Stromal cell of bone marrow (primary cell): Measurements from ENCODE around the gene NR2F1-AS1.

Experiments used
- DNase-seq: peaks from one replicate; pipeline ENCODE4 v3.0.0-alpha.2; 2012; ENCODE audit warnings: low read depth

Gene NR2F1-AS1

GRCh38 chr5:93384995-93385394 is 196.0 kb downstream of the NR2F1-AS1 start:
- DNase-seq, result no peak

GRCh38 chr5:93384026-93384425 is 197.0 kb downstream of the NR2F1-AS1 start:
- no peak for DNase-seq

GRCh38 chr5:93382188-93382825 is 198.7 kb downstream of the NR2F1-AS1 start:
- DNase-seq, result no peak

- DNase-seq, result no peak
Measured at GRCh38 chr5:93381057-93381456, 200.0 kb downstream of the NR2F1-AS1 start.

GRCh38 chr5:93378073-93378472 is 202.9 kb downstream of the NR2F1-AS1 start:
- DNase-seq, result peak; percentile 30

GRCh38 chr5:93371893-93372292 is 209.1 kb downstream of the NR2F1-AS1 start:
- no peak for DNase-seq

- no peak for DNase-seq
Measured at GRCh38 chr5:93364378-93364777, 216.6 kb downstream of the NR2F1-AS1 start.

GRCh38 chr5:93360436-93361088 is 220.5 kb downstream of the NR2F1-AS1 start:
- DNase-seq, result no peak

- DNase-seq, result no peak
Measured at GRCh38 chr5:93359960-93360305, 221.1 kb downstream of the NR2F1-AS1 start.
